Measurements from ENCODE around the gene RAPGEF1. TPM values are rescaled to one million over a fixed set of nuclear protein-coding genes. Genes with fewer than 3 reads are reported as not detected.
"Not testable (repeated sequence)": the region's sequence is repeated elsewhere in the genome, so short reads cannot be mapped to it uniquely, and the experiment has no call there.

RAPGEF1 gene
- total RNA-seq, 1 donor from 2014 or later: 217 TPM

- intact Hi-C loops (cut with micrococcal nuclease): loop anchor here (5.0 kb wide), 1 partner anchor 568 kb away; no protein-coding TSS in a partner anchor
Observed at GRCh38 chr9:131674425-131675421, 65.2 kb downstream of the RAPGEF1 start.

- intact Hi-C loops (cut with micrococcal nuclease): no loop called here
Observed at GRCh38 chr9:131673531-131673930, 66.3 kb downstream of the RAPGEF1 start.

- intact Hi-C loops (cut with micrococcal nuclease): no loop called here
Observed at GRCh38 chr9:131673068-131673467, 66.8 kb downstream of the RAPGEF1 start.

- intact Hi-C loops (cut with micrococcal nuclease): no loop called here
Observed at GRCh38 chr9:131672451-131672850, 67.4 kb downstream of the RAPGEF1 start.

- intact Hi-C loops (cut with micrococcal nuclease): no loop called here
Observed at GRCh38 chr9:131671133-131671520, 68.7 kb downstream of the RAPGEF1 start.

- intact Hi-C loops (cut with micrococcal nuclease): no loop called here
Observed at GRCh38 chr9:131670247-131671132, 69.4 kb downstream of the RAPGEF1 start.

- intact Hi-C loops (cut with micrococcal nuclease): loop anchor here (2.0 to 5.0 kb wide), 2 partner anchors 27 to 392 kb away; partner anchors contain the start of gene FAM78A
Observed at GRCh38 chr9:131669269-131670157, 70.4 kb downstream of the RAPGEF1 start.

- intact Hi-C loops (cut with micrococcal nuclease): loop anchor here (1.0 to 5.0 kb wide), 7 partner anchors 9 to 391 kb away; partner anchors contain the start of gene FAM78A
Observed at GRCh38 chr9:131668439-131669268, 71.2 kb downstream of the RAPGEF1 start.

GRCh38 chr9:131668057-131668438 lies 71.8 kb downstream of the RAPGEF1 start:
- intact Hi-C loops (cut with micrococcal nuclease): loop anchor here (1.0 to 5.0 kb wide), 7 partner anchors 9 to 391 kb away; partner anchors contain the start of gene FAM78A

GRCh38 chr9:131667576-131667975 lies 72.3 kb downstream of the RAPGEF1 start:
- intact Hi-C loops (cut with micrococcal nuclease): loop anchor here (1.0 to 5.0 kb wide), 3 partner anchors 43 to 687 kb away; partner anchors contain the start of genes FAM78A and SETX

- intact Hi-C loops (cut with micrococcal nuclease): loop anchor here (1.0 to 5.0 kb wide), 3 partner anchors 44 to 688 kb away; partner anchors contain the start of genes FAM78A and SETX
Observed at GRCh38 chr9:131666774-131667173, 73.1 kb downstream of the RAPGEF1 start.

- intact Hi-C loops (cut with micrococcal nuclease): loop anchor here (2.0 to 5.0 kb wide), 2 partner anchors 389 to 689 kb away; partner anchors contain the start of genes FAM78A and SETX
Observed at GRCh38 chr9:131666029-131666428, 73.8 kb downstream of the RAPGEF1 start.

- intact Hi-C loops (cut with micrococcal nuclease): no loop called here
Observed at GRCh38 chr9:131663288-131663687, 76.6 kb downstream of the RAPGEF1 start.

- intact Hi-C loops (cut with micrococcal nuclease): not testable (repeated sequence)
Observed at GRCh38 chr9:131662289-131662621, 77.6 kb downstream of the RAPGEF1 start.

- intact Hi-C loops (cut with micrococcal nuclease): no loop called here
Observed at GRCh38 chr9:131661568-131662288, 78.1 kb downstream of the RAPGEF1 start.

GRCh38 chr9:131660466-131661405 lies 79.1 kb downstream of the RAPGEF1 start:
- intact Hi-C loops (cut with micrococcal nuclease): no loop called here

GRCh38 chr9:131658377-131659129 lies 81.3 kb downstream of the RAPGEF1 start:
- intact Hi-C loops (cut with micrococcal nuclease): no loop called here
